Measurements from ENCODE around the gene CSGALNACT2.

DNA sequence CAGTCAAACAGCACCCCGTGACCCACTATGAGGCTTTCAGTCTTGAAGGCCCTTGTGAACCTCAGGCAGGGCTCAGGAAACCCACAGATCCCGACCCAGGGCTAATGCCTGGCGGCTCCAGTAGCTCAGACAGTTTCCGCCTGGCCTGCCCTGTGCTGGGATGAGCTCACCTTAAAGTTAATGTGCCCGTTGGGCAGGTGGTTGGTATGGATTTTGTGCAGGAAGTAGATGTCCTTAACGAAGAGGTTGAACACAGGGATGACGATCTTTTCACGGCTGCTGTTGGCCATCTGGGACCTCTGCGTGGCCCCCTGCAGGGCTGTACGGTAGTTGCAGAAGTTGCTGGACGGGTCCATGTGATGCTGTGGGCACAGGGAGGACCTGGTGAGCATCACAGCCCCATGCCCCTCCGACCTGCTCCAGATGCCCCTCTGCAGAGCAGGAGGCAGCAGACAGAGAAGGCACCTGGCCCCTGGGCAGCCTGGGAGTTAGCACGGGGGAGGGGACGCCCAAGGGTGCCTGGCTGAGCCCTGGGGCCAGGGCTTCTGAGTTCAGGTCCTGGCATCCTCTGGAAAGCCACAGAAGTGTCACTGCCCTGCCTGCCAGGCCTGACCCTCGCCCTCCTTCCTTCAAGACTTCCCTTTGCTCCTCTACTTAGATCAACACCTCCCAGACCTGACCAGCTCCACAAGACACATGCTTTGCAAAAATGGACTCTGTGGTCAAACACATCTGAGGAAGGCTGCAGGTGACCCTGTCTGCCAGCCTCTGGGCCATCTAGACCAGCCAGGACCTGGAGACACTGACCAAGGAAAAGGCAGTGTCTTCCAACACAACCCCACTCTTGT lies 59.8 kb downstream of the CSGALNACT2 start:
- TF ChIP-seq POLR2A (IDR thresholded peaks at IDR 0.05; ENCODE audit: low read length), result no peak
- TF ChIP-seq GATA1 (IDR thresholded peaks at IDR 0.05; ENCODE audit: low read depth, low read length), result no peak

Measured in erythroblast (primary cell).